Breast epithelium (tissue), 3 donors: Measurements from ENCODE around the gene CRY2.

ENCODE experiments used
- POLR2AphosphoS5 ChIP-seq, 3 donors: sonication (generic); formaldehyde crosslinking; IDR thresholded peaks; one replicate each; pipeline ENCODE4 v1.6.1; 2017; ENCODE audit warnings: antibody characterized with exemption in 3 of 3
- TF ChIP-seq, protein P1 (sequence below), 3 donors: fragments of 450-650 bp; IDR thresholded peaks; one replicate each; pipeline ENCODE4 v1.5.1; 2016 to 2017; ENCODE audit warnings: antibody characterized with exemption in 3 of 3, mild to moderate bottlenecking in 3 of 3, moderate library complexity in 3 of 3

DNA sequence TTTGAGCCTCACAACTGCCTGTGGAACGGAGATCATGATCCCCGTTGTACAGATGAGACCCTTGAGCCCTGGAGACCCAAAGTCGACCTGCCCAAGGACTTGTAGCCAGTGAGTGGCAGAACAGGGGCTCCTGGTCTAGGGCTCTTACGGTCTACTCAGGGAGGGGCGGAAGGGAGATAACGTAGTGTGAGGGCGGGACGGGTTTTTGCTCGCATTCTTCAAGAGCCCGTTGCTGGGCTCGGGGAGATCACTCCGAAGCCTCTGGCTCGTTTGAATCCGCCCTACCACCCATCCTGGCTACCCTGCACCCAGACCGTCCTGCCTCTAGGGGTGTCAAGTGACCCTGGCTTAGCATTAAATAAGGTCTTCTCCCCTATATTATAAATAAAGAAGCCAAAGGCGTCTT lies 639 bp downstream of the CRY2 start:
- TF ChIP-seq, protein P1, sequence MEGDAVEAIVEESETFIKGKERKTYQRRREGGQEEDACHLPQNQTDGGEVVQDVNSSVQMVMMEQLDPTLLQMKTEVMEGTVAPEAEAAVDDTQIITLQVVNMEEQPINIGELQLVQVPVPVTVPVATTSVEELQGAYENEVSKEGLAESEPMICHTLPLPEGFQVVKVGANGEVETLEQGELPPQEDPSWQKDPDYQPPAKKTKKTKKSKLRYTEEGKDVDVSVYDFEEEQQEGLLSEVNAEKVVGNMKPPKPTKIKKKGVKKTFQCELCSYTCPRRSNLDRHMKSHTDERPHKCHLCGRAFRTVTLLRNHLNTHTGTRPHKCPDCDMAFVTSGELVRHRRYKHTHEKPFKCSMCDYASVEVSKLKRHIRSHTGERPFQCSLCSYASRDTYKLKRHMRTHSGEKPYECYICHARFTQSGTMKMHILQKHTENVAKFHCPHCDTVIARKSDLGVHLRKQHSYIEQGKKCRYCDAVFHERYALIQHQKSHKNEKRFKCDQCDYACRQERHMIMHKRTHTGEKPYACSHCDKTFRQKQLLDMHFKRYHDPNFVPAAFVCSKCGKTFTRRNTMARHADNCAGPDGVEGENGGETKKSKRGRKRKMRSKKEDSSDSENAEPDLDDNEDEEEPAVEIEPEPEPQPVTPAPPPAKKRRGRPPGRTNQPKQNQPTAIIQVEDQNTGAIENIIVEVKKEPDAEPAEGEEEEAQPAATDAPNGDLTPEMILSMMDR (IDR thresholded peaks at IDR 0.05) = no peak
- TF ChIP-seq POLR2AphosphoS5 (IDR thresholded peaks at IDR 0.05) = no peak
